DMS153 (cell line): Measurements from ENCODE around the gene ANKK1.
A peak's percentile ranks its signal among the peaks of the same experiment; 100 is the strongest.

Experiments
- DNase-seq: peaks from one replicate; lab custom pipeline; 2025; lab: John Stamatoyannopoulos, UW

Gene ANKK1

DNA sequence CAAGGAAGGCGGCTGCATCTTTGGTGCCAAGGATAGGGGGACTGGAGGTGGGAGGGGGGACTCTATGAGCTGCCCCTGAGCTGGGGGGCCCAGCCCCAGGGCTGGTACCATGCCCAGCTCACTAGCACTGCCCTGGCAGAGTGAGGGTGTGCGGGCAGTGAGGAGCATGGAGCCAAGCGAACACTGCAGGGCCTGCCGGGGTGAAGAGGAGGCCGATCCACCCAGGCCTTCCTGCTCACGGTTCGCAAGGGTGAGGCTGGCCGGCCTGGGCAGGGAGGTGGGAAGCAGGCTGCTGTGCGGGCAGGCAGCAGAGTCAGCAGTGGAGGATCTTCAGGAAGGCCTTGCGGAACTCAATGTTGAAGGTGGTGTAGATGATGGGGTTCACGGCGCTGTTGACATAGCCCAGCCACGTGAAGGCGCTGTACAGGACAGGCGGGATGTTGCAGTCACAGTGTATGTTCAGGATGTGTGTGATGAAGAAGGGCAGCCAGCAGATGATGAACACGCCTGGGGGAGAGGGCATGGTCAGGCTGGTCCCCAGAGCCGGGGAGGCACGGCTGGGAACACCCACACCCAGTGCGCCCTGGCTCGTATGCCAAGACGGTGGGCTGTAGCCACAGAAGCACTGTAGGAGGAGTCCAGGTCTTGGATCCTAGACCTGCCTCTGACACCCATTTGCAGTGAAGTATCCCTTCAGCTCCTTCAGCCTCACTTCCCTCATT lies 23.0 kb downstream of the ANKK1 start:
- DNase-seq: no peak

DNA sequence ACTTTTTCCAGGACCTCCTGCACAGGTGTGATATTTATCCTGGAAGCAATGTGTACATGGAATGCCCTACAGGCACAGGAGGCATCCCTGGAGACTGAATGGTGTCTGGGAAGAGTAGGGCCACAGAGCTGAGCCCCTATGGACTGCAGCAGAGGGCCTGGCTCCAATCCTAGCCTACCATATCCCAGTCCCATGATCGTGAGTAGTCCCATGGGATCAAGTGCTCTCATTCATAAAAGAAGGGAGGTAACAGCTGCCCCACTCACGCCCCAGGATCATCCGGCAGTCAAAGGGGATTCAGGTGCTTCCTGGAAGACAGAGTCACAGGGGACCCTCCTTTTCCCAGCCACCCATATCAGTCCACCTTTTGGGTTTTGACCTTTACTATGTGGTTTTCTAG lies 24.0 kb downstream of the ANKK1 start:
- peak; percentile 63 for DNase-seq

DNA sequence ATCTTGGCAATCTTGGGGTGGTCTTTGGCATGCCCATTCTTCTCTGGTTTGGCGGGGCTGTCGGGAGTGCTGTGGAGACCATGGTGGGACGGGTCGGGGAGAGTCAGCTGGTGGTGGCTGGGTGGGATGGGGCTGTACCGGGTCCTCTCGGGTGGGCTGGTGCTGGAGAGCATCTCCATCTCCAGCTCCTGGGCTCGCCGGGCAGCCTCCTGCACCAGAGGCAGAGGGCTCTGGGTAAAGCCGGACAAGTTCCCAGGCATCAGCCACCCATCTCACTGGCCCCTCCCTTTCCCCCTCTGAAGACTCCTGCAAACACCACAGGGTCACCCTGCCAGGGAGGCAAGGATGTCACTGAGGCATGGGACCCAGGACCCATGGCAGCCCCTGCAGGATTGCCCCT lies 25.1 kb downstream of the ANKK1 start:
- no peak for DNase-seq

DNA sequence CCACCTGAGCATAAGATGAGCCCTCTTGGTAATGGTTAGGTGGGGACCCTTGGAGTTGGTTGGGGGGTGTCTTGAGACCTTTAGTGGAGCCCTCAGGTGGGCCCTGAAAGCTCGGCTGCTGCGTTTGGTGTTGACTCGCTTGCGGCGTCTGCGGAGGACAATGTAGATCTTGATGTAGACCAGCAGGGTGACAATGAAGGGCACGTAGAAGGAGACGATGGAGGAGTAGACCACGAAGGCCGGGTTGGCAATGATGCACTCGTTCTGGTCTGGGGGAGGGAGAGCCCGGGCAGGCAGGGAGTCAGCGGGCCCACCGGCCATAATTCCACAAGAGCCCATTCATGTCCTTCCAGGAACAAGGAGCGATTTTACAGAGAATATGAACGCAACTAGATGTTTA lies 27.8 kb downstream of the ANKK1 start:
- DNase-seq: no peak

DNA sequence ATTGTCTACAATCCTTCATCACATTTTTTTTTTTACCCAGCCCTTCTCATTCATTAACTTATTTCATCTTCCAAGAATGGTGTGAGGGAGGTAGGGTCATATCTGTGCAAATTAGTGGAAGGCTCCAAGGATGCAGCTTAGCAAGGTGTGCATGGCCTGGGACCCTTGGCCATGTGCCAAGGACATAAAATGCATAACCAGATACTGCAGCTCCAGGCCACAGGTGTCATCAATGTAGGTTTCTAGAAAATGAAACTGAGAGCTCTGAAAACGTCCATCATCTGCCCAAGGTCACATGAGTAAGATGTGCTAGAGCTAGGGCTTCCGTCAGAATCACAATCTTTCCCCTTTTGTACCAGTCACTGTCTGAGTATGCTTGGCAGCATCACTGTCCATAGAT lies 29.8 kb downstream of the ANKK1 start:
- no peak for DNase-seq

DNA sequence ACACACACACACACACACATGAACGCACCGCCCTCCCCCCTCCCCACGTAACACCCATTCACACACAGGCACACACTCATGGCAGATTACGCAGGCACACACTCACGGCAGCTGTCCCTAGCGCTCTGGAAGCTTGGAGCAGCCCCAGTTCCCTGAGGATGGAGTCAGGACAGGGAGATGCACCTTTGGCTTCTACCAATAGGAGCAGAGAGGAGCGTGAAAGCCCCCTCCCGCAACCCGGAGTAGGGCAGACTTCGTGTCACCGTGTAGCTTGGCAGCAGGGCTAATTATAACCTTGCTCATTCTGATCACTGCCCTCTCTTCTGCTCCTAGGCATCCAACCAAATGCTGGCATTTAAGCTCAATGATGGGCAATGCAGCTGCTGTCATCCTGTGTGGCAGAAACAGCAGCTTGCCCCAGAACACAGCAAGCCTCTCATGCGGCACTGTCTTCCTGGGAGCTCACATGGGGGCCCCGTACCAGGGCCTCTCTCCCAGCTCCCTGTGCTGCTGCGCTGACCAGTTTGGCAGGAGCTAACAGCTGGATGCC lies 31.9 kb downstream of the ANKK1 start:
- DNase-seq: no peak

DNA sequence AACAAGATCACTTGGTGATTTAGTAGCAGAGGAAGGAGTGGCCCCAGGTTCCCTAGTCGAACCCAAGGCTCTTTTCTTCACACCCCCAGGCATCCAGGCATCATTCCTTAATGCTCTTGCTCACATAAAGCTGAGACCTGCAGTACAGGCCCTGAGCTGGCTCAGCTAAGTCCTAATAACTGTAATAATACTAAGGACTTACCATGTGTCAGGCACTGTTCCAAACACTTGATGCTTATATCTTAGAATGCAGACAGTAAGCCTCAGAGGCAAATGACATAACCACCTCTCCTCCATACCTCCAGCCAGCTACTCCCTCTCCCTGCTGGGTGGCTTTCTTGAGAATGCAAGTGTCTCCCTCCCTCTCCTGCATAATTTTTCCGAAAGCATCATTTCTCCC lies 33.2 kb downstream of the ANKK1 start:
- DNase-seq: no peak

DNA sequence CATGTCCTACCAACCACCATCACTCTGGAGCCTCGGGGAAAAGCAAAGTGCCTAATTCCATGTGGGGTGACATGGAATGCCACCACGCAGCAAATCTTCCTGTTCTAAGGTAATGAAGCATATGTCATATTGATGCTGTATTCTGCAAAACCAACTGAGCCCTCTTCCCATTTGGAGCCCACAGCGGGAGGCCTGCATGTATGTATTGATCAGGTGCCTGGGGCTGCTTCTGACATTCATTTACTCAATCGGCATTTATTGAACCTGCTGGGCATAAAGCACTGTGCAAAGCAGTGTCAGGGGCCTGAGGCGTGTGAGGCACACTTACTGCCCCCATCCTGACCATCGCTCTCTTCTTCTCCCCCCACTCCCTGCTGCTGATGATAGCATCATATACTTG lies 39.1 kb downstream of the ANKK1 start:
- DNase-seq: no peak

DNA sequence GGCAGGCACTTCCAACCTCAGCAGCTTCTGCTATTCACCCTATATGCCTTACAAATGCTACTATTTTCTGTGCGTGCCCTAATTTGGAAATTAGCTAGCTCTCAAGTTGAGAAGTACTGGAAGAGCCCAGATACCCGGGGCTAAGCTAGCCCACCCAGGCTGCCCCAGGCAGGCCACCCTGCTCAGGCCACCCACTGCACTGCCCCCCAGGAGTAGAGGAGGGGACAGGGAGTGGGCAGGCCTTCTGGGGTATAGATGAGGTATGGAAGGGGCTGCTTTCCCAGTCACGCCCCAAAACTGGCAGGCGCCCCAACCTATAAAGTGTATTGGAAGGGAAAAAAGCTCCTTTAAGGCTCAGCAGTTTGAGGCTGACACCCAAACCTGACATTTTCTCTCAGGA lies 44.2 kb downstream of the ANKK1 start:
- no peak for DNase-seq

DNA sequence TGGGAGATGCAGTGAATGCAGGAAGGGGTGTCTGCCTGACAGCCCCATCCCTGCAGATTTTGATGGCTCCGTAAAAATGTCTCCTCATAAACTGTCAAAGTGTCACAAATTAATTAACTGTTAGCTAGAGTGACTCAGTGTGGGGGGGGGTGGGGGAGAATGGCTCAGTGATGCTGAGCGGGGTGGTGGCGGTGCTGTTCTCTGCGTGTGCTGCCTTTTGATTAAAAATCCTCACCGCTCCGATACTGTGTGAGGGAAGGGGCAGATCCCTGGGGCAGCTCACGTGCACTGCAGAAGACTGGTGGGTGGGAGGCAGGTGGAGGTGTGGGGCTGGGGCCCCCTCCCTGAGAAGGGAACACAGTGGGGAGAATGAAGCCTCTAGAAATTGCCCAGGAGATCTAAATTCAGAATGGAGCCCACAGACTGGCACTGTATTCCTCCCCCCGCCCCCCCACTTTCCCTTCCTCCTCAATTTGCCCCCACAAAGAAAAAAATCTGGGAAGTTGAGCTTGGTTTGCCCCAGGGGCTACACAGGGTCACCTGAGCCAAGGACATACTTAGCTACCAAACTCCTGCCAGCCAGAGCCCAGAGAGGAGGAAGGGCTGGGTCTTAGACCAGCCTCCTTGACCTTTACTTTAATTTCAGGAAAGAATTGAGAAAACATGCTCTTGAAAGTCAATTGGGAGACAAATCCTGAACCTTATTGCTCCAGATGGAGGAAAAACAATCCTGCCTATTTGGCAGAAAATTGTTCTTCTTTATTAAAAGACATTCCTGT lies 47.8 kb downstream of the ANKK1 start:
- DNase-seq: no peak

DNA sequence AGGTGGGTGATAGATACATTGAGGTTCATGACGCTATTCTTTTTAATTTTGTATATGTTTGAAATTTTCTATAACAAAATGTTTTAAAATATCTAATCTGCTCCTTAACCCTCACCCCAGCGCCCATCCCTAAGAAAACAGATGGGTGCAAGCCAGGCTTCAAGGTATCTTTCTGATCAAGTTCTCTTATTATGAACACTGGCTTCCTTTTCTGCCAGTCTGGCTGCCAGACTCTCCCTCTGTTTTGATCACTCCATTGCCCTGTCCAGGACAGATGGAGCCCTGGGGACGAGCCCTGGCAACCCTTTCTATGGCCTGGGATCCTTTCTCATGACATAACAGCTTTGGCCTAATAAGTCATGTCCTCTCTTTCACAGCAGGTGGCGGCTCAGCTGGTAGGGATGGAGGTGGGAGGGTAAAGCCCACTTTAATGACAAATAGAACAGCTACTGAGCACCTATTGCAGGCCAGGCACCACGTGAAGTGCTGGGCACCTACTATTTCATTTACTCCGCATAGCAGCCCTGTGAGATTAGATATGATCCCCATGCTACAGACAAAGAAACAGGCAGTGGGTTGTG lies 49.2 kb downstream of the ANKK1 start:
- no peak for DNase-seq

DNA sequence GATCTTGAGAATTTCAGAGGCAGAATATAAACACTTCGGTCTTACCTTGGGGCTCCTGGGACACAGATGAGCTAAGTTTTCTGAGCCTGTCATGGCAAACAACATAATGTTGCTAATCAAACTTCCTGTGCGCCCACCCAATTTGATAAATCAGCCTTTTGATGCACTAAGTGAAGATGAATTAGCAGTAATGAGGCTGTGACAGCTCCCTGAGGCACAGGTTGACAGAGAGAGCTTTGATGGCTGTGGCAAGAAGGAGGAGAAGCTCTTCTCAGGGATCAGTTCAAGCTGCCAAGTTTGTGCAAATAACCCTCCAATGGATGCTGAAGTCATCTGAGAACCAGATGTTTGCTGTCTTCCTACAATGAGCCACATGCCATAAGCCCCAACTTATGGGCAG lies 53.2 kb downstream of the ANKK1 start:
- no peak for DNase-seq

DNA sequence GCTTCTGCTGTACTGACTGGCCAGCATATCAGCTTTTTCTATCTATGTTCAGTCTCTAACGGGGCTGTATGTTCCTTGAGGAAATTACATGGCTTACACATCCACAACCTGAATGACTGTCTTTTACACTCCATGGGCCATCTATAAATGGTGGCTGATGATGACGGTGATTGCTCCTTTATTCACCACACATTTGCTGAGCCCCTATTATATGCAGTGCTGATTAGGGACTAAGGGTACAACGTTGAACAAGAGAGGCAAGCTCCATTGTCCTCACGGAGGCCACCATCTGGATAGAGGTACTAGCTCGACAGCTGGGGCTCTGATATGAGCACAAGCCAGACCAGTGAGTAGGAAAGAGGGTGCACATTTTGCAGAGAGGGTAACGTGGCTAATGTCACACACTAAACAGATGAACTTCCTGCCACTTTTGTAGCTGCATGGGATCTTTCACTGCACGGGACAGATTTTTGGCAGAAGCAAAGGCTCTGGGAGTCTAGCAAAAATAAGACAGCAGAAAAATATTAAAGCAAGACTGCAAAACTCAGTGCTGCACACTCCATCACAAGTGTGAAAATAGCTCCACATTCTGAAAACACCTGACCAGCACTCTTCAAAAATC lies 57.0 kb downstream of the ANKK1 start:
- DNase-seq: no peak

DNA sequence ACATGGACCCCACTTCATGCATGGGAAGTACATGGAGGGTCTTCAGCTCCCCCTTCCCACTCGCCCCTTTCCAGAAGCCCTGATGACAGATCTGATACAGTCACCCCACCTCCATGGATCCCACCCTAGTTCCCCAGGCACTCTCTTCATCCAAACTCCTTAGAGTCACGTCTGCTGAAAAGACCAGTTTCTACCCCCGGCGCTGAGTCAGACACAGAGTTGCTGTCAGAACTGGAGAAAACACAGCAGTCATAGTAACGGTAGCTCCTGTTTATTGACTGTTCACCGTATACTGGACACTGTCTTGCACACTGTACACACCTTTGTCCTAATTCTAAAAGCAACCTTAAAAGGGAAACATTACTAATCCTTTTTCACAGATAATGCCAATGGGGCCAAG lies 58.5 kb downstream of the ANKK1 start:
- no peak for DNase-seq

DNA sequence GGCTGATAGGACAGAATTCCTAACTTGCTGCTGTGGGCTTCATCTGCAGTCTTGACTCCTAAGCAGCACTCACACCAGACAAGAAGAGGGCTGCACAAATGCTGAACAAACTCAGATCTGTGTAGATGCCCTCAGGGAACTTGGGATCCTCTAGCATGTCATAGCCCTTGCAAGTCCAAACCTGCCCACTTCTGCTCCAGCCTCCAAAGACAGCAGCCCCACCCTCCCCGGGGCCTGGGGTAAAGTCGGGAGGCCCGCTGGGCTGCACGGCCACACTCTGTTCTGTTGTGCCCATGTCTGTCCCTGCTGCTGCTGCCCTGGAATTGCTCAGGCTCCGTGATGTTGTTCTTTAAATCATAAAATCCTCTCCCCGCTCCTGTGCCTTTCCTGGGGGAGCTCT lies 59.4 kb downstream of the ANKK1 start:
- no peak for DNase-seq

DNA sequence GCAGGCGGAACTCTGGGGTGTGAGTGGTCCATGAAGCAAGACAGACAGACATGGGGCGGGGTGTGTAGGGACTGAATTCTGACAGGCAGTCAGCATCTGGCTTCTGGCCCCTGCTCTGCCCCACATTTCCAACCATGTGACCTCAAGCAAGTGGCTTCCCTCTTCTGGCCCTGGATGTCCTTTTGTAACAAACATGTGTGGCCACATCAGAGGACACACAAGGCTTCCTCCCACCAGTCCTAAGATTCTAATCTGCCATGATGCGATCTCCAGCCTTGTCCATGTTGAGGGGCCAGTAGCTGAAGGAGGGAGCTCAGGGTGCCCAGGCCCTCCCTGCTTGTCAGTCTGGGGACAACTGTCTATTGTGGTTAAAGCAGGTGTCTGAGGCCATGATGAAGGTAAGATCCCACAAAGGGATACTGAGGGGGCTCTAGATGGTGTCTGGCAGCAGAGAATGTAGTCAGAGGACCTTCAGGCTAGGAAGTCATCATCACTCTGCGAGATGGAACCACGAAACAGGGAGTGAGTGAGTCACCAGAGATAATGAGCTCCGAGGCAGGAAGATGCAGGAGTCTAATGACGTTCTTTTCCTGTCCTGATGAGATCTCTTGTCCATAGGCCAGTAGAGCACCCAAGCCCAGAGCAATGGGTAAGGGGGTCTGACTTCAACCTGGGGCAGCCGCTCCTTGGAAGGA lies 60.2 kb downstream of the ANKK1 start:
- DNase-seq: no peak

DNA sequence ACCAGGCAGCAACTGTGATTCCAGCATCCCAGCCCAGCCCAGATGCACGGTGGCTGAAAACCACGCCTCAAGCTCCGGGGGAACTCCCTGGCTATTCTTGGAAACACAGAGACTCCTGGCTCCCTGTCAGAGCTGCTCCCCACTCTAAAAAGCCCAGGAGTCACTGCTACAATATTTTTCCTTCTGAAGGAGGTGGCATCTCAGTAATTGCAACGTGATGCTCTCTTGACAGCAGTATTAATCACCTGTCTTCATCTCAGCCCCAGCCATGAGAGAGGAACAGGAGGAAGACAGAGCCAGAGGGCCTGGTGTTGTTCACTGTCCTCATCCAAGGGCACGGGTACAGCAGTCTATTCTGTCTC lies 60.7 kb downstream of the ANKK1 start:
- DNase-seq: no peak

DNA sequence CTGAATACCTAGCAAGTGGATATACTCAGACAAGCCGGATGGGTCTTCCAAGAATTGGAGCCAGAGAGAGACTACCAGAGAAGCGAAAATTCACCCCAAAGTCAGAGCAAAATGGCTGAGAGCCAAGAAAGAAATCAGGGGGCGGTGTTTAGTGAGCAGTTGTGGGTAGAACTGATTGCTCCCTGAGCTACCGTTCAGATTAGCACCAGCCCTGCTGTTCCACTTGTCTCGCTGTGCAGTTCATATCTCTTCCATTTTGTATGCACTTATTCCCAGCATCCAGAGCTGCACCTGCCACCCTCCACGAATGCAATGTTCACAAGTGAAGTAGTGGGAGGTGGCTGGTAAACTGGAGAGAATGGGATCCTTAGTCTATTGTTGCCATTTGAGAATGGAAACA lies 62.2 kb downstream of the ANKK1 start:
- no peak for DNase-seq
